GM19043 (cell line): ENCODE measurements around the gene FGA.

ENCODE experiments used
- ATAC-seq: cut with Tn5 transposase; IDR thresholded peaks from one replicate; pipeline ENCODE4 v1.9.1; 2021; ENCODE audit warnings: low read depth; ENCODE audit not compliant: unreplicated experiment

FGA gene

DNA sequence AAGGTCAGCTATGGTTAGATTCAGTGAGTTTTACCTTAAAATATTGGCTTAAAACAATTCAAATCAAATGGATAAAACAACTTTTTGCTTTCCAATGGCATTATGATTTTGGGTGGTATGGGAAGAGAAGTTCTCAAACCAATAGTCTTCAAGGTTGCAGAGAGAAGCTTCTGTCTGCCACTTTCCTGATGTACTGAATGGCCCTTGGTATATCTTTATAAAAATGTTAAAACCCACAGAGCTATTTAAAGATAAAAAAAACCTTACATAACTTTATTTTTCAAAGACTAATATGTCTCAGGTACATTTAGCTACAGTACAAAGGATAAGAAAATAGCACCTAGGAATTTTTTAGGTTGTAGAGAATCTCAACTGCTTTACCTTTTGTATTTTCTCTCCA lies 6.9 kb downstream of the FGA start:
- ATAC-seq: no peak

- ATAC-seq: no peak
Measured at GRCh38 chr4:154583230-154583629, 7.3 kb downstream of the FGA start.

DNA sequence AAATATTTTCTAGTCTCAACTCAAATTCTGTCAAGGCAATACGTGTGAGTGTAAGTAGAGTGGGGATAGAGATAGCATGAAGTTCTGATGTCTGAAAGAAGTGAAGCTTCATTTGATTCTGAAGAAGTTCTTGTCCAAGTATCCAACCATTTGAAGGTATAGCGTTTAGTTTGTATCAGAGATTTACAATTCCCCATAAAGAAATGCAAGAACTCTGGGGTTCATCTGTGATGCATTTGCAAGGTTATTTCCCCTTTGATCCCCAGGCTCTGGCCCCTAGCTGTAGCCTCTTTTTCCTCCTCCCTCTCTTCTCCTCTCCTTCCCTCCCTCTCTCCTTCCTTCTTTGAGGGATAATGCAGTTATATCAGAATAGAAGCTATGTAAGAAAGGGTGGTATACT lies 7.8 kb downstream of the FGA start:
- no peak for ATAC-seq

DNA sequence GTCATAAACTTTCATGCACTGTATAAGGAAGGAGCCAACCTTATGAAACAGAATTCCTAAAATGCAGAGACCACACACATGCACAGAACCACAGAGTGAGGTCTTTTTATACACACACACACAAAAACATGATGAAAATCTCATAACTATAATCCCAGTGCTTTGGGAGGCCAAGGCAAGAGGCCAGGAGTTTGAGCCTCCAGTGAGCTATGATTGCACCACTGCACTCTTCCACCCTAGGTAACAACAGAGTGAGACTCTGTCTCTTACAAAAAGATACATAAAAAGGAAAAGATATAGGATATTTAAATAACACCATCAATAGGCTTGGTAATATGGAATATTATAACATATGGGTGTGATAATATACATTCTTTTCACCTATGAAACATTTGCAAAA lies 10.6 kb downstream of the FGA start:
- ATAC-seq: no peak

GRCh38 chr4:154578919-154579318 lies 11.6 kb downstream of the FGA start:
- ATAC-seq: no peak

- no peak for ATAC-seq
Measured at GRCh38 chr4:154577324-154577723, 13.2 kb downstream of the FGA start.

DNA sequence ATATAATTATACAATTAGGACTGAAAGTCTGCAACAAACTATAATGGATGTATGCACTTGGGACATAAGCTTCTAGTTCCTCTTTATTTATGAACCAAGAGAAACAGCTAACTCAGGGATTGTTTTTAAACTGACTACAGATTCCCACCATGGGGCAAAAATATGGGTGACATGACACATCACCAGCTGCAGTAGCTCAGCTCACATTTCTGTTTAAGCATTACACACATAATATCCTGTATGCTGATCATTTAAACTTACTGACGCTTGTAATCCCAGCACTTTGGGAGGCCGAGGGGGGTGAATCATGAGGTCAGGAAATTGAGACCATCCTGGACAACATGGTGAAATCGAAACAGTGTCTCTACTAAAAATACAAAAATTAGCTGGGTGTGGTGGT lies 16.2 kb downstream of the FGA start:
- no peak for ATAC-seq

DNA sequence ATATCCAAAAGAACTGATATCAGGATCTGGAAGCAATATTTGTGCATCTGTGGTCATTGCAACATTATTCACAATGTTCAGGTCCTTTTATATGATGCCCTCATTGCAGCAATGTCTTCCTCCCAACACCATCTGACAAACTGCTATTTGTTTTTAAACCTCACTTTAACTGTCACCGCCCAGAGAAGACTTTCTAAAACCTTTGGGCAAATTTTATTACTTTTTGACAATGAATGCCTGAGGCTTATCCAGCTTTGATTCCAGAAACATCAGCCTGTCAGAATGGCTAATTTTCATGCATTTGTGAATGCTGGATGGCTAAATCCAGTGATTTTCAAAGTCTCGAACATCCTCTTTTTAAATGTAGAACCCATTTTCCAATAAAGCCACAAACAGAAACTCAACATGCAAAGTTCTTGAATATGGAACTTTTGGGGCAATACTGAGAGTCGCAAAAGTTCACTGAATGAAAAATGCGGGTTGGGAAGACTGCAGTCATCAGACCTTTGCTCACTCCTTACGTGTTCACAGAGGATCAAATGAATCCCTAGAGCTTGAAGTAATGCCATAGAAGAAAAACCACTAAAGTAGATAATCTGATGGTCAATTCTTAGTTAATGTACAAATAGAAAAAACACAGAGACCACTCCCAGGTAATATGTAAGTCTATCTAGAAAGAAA lies 17.2 kb downstream of the FGA start:
- ATAC-seq: no peak

DNA sequence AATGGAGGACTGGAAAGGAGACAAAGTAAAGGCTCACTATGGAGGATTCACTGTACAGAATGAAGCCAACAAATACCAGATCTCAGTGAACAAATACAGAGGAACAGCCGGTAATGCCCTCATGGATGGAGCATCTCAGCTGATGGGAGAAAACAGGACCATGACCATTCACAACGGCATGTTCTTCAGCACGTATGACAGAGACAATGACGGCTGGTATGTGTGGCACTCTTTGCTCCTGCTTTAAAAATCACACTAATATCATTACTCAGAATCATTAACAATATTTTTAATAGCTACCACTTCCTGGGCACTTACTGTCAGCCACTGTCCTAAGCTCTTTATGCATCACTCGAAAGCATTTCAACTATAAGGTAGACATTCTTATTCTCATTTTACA lies 21.0 kb downstream of the FGA start:
- no peak for ATAC-seq

- no peak for ATAC-seq
Measured at GRCh38 chr4:154569028-154569427, 21.5 kb downstream of the FGA start.

- ATAC-seq: no peak
Measured at GRCh38 chr4:154566639-154567204, 23.8 kb downstream of the FGA start.

GRCh38 chr4:154565704-154566103 lies 24.8 kb downstream of the FGA start:
- no peak for ATAC-seq

GRCh38 chr4:154564311-154564710 lies 26.2 kb downstream of the FGA start:
- ATAC-seq: no peak

DNA sequence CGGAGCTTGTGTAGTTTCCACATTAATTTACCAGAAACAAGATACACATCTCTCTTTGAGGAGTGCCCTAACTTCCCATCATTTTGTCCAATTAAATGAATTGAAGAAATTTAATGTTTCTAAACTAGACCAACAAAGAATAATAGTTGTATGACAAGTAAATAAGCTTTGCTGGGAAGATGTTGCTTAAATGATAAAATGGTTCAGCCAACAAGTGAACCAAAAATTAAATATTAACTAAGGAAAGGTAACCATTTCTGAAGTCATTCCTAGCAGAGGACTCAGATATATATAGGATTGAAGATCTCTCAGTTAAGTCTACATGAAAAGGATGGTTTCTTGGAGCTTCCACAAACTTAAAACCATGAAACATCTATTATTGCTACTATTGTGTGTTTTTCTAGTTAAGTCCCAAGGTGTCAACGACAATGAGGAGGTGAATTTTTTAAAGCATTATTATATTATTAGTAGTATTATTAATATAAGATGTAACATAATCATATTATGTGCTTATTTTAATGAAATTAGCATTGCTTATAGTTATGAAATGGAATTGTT lies 27.8 kb downstream of the FGA start, which contains the start of gene FGB:
Gene FGB, plus strand, starts transcription at position 315 of the 558 bp plus-strand sequence. Its CDS starts 8 bp downstream, at position 323.
- ATAC-seq: no peak

DNA sequence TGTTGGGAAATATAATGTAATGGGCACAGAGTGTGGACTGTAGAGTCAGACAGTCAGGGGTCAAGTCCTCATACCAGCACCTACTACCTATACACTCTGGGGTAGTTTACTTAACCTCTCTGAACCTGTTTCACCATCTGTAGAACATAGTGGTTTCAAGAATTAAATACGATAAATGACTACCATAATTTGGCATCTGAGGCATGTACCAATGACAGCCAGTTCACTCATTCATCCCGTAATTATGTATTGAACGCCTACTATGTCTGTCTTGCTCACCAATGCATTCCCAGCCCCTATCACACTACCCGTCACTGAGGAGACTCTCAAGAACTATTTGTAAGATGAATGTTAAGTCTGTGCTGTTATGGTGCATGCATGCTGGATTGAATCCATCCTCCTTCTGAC lies 29.7 kb downstream of the FGA start:
- no peak for ATAC-seq

DNA sequence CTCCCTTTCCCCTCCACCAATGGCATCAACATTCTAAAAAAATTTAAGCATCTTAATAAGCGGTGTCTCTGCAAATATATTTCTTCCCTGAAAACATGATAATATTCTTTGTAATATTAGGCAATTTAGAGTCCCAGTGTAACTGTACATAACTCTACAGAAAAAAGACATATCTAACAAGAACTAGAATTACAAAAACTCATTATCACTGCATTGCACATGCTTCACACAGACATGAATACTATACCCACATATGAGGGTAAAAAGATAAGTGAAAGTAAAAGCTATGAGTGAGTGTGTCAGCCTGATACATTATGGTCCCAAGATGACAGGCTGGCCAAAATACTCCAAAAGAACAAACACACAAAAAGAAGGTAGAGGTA lies 30.1 kb downstream of the FGA start:
- ATAC-seq: no peak

DNA sequence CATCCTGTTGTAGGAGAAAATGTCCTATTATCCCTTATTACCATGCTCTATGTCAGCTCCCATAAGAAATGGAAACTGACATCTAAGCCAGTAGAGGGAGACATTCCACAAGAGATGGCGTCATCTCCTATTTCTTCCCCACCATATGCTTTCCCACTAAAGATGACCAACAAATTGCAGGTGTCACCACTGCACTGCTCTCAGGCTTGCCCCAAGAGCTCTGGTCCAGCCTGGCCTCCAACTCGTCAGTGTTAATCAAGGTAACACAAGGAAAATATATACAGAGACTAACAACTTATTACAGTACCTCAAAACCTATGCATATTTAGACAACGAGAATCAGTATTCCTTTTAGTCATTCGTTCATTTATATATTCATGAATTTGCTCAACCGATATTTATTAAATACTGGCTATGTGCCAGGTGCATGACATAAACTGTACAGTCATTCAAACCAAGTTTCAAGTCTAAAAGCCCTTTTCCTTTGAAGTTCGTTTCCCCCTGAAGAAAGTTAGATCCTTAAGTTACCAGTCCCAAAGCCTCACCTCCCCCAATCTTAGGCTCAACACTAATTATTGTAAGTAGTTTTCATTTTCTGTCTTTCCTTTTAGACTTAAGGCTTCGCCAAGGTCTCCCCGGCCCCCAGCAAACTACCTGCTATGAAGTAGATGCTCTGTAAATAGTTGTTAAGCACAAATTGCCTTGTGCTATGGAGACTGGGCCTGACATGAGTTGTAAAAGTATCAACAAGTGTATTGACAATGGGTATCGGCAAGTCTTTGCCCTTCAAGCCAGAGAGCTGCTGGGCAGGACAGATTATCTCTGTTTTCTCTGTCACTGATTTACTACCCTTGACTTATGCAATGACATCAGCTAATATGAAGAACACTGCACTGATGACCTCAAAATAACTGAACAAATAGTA lies 30.8 kb downstream of the FGA start:
- ATAC-seq: peak; percentile 78

GRCh38 chr4:154559141-154559493 lies 31.4 kb downstream of the FGA start:
- peak; percentile 10 for ATAC-seq

DNA sequence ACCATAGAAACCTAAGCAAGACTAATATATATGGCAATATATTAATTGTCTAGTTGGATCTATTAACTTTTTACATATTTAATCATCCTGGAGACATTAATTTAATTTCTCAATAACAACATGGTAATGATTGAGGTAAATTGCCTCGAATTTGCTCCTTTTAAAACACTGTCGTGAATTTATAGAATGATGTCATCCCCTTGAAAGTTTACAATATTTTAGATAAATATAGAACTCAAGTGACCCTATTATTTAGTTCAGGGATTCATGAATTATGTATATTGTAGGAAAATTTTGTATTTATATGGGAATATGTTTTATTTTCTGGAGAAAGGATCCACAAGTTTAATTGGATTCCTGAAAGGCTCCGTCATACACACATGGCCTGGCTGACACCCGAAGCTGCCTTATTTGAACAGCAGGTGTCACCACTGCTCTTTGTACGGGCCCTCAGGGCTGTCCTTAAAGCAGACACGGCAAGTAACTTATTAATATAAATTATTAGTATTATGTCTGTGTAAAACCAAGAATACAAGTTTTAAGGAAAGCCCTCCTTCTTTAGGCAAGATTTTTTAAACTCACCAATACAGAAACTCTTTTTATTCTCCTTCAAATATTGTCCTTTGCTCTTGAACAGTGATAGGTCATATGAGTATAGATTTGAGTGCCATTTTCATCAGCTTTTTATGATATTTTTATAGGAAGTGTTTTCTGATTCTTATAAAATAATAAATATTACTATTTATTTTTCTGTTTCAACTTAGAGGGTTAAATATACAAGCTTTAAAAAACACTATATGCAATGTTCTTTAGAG lies 38.5 kb downstream of the FGA start:
- peak; percentile 49 for ATAC-seq
